ENCODE data around the gene PDZD2.

- TF ChIP-seq CTCF (conservative IDR thresholded peaks at IDR 0.05) (no peak), EZH2 (IDR thresholded peaks at IDR 0.05; ENCODE audit: low read depth) (no peak)
These were observed 509.0 kb downstream of the PDZD2 start for GRCh38 chr5:32147959-32148358.

All from PC-9 (cell line).